GM18867 (cell line): ENCODE data around the gene AHSP.
"Not testable (repeated sequence)": the region's sequence is repeated elsewhere in the genome, so short reads cannot be mapped to it uniquely, and the experiment has no call there.

Experiments
- ATAC-seq: cut with Tn5 transposase; IDR thresholded peaks from one replicate; pipeline ENCODE4 v1.9.1; 2021; ENCODE audit warnings: mild to moderate bottlenecking, moderate library complexity; ENCODE audit not compliant: unreplicated experiment

AHSP gene

DNA sequence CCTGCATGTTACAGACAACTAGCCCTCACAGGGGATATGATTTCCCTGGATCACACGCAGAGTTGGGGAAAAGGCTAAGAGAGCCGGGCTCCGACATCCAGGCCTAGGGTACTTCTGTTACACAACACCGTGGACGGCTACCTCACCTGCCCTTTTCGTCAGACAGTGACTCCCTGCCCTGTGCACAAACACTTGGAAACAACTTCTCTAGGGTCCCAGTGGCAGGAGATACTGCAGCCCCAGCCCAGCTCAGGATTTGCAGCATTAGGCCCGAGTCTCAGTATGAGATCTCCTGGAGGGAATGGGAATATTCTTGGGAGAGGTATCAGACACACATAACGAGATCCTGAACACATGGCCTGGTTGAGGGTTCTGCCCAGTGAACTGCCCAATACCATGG, 27.8 kb upstream of the AHSP start:
- no peak for ATAC-seq

DNA sequence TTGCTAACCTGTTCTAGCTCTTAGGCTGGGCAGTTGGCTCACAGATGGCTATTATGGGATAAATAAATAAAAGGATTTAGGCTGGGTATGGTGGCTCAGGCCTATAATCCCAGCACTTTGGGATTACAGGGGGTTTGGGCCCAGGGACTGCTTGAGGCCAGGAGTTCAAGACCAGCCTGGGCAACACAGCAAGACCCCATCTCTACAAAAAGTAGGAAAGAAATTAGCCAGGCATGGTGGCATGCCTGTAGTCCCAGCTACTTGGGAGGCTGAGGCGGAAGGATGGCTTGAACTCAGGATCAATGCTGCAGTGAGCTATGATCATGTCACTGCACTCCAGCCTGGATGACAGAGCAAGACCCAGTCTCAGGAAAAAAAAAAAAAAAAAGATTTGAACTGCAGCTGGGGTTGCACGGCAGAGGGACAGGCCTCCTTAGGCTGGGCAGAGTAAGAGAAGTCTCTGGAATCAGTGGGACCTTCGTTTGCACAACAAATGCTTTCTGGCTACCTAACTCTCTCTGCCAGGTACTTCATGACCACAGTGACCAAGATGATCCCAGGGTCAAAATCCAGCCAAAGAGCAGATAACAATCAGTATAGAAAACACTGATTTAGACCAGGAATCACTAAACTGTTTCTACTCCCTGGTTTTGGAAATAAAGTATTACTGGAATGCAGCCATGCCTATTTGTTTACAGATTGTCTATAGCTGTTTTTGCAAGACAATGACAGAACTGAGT, 26.3 kb upstream of the AHSP start:
- ATAC-seq: no peak

DNA sequence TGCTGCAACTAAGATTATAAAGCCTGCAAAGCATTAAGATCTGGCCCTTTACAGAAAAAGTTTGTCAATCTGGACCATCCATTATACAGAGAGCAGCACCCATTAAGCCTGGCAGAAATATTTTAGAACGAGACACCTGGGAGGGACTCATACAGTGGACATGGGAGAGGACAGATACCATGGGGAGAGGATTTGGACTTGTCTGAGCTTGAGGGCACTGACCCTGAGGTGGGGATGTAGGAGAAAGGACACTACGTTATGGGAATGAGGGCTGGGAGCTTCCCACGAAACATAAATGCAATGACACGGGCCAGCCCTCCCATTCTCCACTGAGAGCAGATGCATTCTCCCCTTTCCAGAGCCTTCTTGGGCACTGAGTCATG, 25.7 kb upstream of the AHSP start:
- no peak for ATAC-seq

DNA sequence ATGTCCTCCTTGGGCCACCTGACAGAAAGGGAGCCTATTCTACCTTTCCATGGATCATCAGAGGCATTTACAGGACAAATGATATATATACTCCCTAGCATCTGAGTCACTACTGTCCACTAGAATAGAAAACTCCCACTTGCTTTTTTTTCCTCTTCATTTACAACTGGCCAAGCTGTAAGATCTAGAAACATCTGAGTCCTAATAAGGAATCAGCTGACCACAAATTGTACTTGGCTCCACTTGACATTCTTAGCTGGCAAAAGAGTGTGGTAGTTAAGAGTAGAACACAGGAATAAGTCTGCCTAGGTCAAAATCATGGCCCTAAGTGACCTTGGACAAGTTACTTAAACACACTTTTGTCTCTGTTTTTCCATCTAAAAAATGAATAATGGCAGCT, 24.7 kb upstream of the AHSP start:
- no peak for ATAC-seq

DNA sequence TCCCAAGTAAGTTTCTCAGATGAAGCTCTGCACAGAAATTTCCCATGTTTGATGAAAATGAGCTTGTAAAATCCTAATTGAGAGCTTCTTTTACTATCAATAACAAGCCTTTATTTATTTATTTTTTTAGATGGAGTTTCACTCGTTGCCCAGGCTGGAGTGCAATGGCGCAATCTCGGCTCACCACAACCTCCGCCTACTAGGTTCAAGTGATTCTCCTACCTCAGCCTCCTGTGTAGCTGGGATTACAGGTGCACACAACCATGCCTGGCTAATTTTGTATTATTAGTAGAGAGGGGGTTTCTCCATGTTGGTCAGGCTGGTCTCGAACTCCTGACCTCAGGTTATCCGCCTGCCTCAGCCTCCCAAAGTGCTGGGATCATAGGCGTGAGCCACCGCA, 24.1 kb upstream of the AHSP start:
- not testable (repeated sequence) for ATAC-seq

DNA sequence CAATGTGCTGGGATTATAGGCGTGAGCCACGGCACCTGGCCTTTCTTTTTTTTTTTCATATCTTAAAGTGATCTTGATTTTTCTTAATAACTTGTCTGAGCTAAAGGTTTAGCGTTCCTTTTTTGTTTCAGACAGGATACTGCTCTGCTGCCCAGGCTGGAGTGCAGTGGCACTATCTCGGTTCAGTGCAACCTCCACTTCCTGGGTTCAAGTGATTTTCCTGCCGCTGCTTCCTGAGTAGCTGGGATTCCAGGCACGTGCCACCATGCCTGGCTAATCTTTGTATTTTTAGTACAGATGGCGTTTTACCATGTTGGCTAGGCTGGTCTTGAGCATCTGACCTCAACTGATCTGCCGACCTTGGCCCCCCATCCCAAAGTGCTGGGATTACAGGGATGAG, 23.5 kb upstream of the AHSP start:
- no peak for ATAC-seq

DNA sequence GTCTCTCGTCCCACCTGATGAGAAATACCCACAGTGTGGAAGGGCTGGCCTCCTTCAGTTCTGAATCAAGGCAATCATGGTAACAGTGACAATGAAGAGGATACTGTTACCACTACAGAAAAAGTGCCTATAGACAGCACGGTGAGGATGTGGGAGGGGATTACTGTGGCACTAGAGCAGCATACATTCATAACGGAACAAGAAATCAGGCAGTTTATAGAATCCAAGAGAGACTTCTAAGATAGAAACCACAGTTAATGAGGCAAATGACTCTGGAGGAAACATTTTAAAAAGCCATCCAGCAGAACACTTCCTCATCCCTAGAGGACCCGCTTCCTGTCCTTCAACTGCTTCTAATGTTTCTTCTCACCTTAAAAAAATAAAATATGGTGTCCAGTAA, 22.2 kb upstream of the AHSP start:
- no peak for ATAC-seq

DNA sequence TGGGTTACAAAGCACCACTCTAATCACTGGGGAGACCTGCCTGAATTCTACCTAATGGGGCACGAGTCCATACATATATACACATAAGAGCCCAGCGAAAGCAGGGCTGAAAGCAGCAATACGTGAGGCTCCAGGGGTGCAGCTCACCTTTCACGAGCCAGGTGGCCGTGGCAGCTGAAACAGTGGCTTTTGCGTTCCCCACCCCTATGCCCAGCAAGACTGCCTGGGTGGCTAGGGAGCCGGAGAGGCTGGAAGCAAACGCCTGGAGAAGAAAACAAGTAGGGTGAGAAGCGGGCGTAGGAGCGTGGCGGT, 20.1 kb upstream of the AHSP start:
- peak; percentile 6 for ATAC-seq

DNA sequence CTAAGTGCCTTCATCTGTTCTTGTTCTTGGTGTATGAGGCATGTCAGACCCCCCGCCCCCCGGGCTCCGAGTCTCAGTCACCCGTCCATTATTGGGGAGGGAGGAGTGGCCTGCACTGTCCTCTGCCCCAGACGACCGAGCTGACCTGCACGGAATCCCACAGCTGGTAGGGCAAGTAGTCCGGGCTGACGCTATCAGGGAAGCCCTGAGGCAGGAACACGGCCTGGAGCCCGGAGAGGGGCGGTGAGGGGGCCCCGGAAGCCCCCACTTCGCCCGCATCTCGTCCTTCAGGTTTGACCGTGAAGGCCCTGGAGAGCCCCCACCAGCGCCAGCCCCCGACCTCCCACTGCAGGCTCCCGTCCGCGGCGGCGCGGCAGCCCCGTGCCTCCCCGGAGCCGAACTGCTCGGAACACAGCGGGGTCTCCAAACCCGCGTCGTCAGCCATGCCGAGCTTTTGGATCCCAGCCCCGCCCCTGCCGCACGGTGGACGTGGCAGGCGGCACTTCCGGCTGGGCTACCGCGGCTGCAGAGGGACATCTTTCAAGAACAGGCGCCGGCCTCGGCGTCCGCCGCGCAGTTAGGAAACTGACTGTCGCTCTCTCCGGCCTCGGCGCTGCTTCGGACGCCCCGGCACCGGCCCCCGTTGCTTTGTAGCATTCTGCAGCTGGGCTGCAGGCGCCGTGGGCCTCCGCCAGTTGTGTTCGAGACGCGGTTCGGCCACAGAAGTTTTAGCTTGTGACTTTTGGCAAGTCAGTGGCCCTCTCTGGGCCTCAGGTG, 19.6 kb upstream of the AHSP start, which contains the start of gene RUSF1:
Gene RUSF1 (minus strand): TSS at position 463 of the 777 bp plus-strand sequence. CDS start 18 bp downstream, at position 445.
- ATAC-seq: peak; percentile 91

DNA sequence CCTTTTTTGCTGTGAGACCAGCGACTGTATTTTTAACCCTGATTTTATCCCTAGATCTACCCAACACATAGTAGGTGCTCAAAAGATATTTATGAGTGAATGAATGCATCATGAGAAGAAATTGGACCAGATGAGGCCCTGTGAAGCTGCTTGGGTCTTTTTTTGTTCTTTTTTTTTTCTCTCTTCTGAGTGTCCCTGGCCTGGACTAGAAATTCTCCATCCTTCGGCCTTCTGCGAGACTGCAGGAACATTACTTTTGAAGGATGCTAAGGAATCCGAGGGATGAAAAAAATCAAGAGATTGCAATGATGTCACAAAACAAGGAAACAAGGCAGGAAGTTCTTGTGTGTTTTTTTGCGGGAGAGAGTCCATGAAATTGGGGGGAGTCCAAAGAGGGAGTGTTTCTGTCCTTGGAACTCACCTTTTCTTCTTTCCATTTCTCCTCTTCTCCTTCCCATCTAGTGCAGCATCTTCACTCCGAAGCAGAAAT, 18.9 kb upstream of the AHSP start:
- ATAC-seq: no peak

DNA sequence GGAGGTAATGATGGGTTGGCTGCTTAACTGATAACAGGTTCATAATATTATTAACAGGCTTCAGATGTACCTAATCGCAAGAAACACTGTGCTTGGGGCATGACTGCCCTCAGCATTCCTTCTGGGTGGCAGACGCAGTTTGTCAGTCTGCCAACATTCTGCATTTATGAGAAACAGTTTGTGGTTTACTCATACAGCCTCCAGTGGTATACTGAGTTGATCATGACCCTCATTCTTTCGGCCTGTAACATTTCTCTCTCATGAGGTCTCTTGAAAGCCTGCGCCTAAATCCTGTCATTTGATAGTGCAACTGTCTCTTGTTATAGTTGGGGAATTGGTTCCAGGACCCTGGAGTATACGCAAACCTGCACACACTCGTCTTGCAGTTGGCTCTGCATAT, 14.6 kb upstream of the AHSP start:
- ATAC-seq: no peak

DNA sequence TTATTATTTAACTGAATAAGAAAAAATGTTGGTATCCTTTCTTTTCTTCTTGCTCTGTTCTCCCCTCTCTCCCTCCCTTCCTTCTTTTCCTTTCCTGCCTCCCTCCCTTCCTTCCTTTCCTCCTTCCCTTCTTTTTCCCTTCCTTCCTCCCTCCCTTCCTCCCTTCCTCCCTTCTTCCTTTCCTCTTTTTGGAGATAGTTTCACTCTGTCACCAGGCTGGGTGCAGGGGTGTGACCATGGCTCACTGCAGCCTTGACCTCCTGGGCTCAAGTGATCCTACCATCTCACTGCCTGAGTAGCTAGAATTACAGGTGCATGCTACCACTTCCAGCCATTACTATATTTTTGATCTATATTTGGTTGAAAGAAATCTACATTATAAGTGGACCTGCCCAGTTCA, 13.8 kb upstream of the AHSP start:
- no peak for ATAC-seq

DNA sequence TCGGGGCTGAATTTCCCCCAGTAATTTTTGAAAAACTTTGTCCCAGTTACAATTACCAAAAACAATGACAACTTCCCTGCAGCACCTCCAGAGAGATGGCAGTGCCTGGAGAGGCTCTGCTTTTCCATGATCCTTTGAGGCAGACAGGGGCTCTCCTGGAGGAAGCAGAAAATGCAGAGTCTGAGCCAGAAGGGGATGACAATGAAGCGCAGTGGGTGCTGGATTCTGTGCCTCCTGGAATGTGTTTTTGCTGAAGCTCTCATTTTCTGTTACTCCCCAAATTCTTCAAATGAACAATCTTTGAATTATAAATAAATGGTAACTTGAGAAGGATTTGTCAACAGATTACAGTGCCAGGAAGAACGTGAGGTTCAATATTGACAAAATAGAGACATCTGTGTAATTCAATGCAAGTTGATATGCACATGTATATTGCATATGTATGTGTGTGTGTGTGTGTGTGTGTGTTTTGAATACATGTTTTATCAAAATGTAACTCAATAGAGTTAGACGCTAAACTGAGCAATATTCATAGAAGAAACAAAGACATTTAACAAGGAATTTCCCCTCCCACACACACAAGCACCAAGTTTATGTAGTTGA, 9.8 kb upstream of the AHSP start:
- ATAC-seq: no peak

DNA sequence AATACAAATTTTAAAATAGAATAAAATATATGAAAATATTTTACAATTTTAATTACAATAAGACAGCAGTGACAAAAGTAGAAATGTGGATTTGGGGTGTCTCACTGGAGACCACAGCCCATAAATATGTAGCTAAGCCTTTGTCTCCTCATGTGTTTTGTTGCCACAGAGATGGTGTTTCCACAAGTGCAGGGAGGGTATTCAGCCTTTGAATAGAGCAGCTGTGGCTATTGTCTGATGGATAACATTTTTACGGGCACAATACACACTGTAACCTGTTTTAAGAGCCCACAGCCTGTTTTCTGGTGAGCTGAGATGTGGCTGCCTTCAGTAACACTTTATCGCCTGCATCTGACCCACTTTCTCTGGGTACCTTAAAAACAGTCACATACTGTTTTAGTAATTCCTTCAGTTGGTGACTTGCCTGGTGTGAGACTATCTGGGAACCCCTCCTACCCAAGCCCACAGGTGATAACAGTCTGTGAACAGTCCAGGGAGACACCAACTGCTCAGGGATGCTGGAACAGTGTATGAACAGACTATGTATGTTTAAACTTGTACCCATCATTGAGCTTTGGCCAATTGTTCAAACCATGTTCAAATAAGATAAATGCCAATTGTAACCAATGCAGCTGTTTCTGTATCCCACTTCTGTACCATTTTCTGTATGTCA, 7.8 kb upstream of the AHSP start:
- no peak for ATAC-seq

DNA sequence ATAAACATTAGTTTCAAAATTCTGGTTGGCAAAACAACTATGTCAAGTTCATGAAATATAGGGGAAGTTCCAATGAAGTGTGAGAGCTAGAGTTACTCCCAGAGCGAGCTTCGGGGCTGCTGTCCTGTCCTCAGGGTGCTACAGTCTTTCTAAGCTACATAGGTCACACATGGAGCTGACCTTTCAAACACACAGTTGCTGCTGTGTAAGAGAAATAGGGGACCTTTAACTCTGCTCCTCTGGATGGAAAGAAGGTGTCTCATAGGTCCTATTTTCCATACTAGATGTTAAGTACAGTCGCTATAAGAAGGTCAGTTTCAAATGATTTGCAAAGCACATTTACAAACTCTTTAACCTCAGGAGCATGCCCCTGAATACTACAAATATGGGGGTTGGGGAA, 6.3 kb upstream of the AHSP start:
- ATAC-seq: no peak

DNA sequence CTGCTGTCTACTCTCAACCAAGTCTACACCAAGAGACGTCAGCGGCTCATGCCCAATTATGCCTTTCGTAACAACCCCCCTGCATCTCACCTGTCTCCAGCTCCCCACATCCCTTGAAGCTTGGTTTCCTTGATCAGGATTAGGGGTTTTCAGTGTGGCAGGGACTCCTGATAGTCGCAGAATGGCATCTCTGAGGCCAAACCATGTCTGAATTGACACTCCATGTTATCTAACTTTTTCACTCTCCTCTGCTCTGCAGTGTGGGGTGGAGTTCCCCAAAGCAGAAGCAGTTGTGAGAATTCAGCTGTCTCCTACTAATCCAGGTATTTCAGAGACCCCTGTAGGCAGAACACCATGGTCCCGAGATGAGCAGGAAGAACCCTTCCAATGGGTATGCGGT, 5.6 kb upstream of the AHSP start:
- no peak for ATAC-seq

DNA sequence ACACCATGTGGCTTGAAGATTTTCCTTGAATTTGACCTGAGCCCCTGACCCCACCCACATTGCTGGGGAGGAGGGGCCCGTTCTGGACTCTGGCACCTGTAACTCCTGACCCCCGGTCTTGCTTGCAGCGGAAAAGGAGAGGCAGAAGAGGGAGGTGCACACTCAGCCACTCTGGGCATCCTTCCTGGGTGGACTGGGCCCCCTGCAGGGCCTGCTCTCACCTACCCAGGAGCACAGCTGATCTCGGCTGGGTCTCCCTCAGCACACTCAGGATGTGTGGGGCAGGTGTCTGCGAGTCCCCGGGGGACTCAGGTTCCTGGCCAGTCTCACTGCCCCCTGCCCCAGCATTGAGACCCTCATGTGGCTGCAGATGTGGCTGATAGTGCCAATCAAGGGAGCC, 3.9 kb upstream of the AHSP start:
- not testable (repeated sequence) for ATAC-seq

DNA sequence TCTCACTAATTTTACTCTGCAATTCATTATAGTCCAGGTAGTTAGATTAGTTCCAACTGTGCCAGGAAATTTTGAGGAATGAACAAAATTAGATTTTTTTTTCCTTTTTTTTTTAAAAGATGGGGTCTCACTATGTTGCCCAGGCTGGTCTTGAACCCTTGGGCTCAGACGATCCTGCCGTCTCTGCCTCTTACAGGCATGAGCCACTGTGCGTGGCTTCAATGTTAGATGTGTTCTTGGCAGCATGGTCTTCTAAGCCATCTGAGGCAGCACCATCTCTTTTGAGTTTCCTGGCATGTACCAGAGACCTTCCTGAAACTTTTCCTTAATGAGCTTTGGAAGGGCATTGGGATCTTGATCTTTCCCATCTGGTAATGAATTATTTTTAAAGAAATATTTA, 2.6 kb upstream of the AHSP start:
- no peak for ATAC-seq

DNA sequence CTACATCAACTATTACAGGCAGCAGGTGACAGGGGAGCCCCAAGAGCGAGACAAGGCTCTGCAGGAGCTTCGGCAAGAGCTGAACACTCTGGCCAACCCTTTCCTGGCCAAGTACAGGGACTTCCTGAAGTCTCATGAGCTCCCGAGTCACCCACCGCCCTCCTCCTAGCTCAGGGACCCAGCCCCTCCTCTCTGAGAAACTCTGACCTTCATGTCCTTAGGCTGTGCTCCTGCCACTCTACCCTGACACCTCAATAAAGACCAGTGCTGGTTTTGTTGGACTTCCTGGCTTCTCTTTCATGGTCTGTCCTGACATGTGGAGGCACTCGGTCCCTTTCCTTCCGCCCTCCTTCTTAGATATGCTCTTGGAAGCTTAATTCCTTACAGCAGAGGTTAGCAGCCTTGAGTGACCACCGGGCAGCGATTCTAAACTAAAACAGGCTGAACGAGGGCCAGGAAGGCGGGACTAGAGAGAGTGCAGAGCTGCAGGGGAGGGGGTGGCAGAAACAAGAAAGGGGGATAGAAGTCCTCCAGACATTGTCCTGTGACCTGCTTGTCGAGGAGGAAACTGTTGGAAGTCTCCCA, 915 bp downstream of the AHSP start:
- ATAC-seq: no peak

DNA sequence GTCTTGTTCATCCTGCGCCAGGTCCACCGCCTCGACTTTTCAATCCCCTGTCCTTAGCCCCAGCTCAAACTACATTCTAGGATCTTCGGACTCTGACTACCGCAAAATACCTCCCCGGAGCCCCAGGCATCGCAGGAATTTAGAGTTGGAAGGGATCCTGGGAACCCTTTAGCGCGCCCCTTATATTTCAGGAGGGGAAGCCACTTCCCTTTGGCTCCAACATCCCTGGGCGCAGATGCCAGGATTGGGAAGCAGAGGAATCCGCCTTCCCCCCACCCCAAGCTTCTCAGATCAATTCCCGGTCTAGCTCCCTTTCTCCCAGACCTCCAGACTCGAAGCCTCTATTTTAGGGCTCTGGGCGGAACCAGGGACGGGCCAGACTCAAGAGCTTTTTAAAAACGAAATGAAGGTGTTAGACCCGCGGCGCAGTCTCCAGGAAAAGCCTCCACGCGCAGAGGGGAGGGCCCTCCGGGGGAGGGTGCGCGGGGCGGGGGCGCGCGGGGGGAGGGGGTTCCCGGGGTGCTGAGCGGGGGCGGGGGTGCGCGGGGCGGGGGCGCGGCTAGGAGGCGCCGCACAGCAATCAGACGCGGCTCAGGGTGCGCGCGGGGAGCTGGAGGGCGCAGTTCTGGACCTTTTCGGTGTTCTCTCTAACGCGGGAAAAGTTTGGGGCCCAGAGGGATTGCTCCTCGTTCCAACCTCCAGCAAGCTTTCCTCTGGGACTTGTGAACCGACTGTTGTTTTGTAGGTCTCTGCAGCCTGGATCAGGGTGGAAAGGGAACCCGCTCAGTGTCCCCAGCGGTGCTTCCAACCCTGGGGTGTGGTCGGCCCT, 1.6 kb downstream of the AHSP start:
- ATAC-seq: no peak
